SK-N-SH treated with all-trans-retinoic acid at 6 μM for 48 hours (cell line): ENCODE results near the gene LIN9.

Source experiments
- ARNTL ChIP-seq: fragments of 450-650 bp; formaldehyde crosslinking; IDR thresholded peaks from 2 replicates; pipeline ENCODE4 v1.5.0; 2020; ENCODE audit warnings: low read depth, mild to moderate bottlenecking, moderate library complexity, borderline replicate concordance
- OSR1 ChIP-seq: fragments of 250-450 bp; sonication (Bioruptor Pico); IDR thresholded peaks from 2 replicates; pipeline ENCODE4 v1.8.0; 2022; ENCODE audit warnings: moderate library complexity, mild to moderate bottlenecking, inconsistent platforms
- POU6F1 ChIP-seq: fragments of 250-450 bp; sonication (Bioruptor Pico); IDR thresholded peaks from 2 replicates; pipeline ENCODE4 v1.8.0; 2021; ENCODE audit warnings: low read depth, mild to moderate bottlenecking, moderate library complexity, borderline replicate concordance
- SNAI2 ChIP-seq: fragments of 250-450 bp; sonication (Bioruptor Pico); IDR thresholded peaks from 2 replicates; pipeline ENCODE4 v1.5.0; 2020; ENCODE audit warnings: mild to moderate bottlenecking, moderate library complexity
- TCF4 ChIP-seq: fragments of 250-450 bp; sonication (Bioruptor Pico); IDR thresholded peaks from 2 replicates; pipeline ENCODE4 v1.8.0; 2021; ENCODE audit warnings: mild to moderate bottlenecking, moderate library complexity, borderline replicate concordance
- ZC3H10 ChIP-seq: fragments of 250-450 bp; sonication (Bioruptor Pico); IDR thresholded peaks from 2 replicates; pipeline ENCODE4 v1.5.1; 2021; ENCODE audit warnings: mild to moderate bottlenecking, moderate library complexity
- ZFP30 ChIP-seq: fragments of 450-650 bp; formaldehyde crosslinking; IDR thresholded peaks from 2 replicates; pipeline ENCODE4 v1.5.0; 2022; ENCODE audit warnings: mild to moderate bottlenecking, moderate library complexity
- TF ChIP-seq, protein P1 (sequence below): fragments of 250-450 bp; sonication (Bioruptor Pico); IDR thresholded peaks from 2 replicates; pipeline ENCODE4 v1.5.1; 2020; ENCODE audit warnings: low read depth, mild to moderate bottlenecking, moderate library complexity

- TF ChIP-seq TCF4 (no peak), ZC3H10 (CRISPR knock-in tag) (no peak), OSR1 (CRISPR knock-in tag) (no peak), POU6F1 (CRISPR knock-in tag) (no peak), SNAI2 (CRISPR knock-in tag) (no peak), ZFP30 (no peak), ARNTL (CRISPR knock-in tag) (no peak)
- TF ChIP-seq, protein P1, sequence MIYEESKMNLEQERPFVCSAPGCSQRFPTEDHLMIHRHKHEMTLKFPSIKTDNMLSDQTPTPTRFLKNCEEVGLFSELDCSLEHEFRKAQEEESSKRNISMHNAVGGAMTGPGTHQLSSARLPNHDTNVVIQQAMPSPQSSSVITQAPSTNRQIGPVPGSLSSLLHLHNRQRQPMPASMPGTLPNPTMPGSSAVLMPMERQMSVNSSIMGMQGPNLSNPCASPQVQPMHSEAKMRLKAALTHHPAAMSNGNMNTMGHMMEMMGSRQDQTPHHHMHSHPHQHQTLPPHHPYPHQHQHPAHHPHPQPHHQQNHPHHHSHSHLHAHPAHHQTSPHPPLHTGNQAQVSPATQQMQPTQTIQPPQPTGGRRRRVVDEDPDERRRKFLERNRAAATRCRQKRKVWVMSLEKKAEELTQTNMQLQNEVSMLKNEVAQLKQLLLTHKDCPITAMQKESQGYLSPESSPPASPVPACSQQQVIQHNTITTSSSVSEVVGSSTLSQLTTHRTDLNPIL (CRISPR knock-in tag): no peak
Measured at GRCh38 chr1:226274138-226274537, 34.8 kb downstream of the LIN9 start.
